A673 (cell line): ENCODE data around the gene XIAP. TPM values are rescaled to one million over a fixed set of nuclear protein-coding genes. Genes with fewer than 3 reads are reported as not detected.

Experiments used
- BruUV-seq: library from RNA; stranded (reverse); fragments of 400-500 nt; replicated peaks from 2 replicates; lab custom pipeline; 2021; lab: Mats Ljungman, UMichigan
- CTCF ChIA-PET: fragments of 300-600 bp; sonication (Branson Sonifier 250); formaldehyde crosslinking; loops from one replicate; lab custom pipeline; 2022; ENCODE audit warnings: antibody characterized with exemption; lab: Charles Lee
- POLR2A ChIA-PET: fragments of 300-600 bp; sonication (Branson Sonifier 250); formaldehyde crosslinking; loops from one replicate; lab custom pipeline; 2022; ENCODE audit warnings: antibody characterized with exemption; ENCODE audit not compliant: low non-redundant PET; lab: Charles Lee
- DNase-seq: peaks from one replicate; pipeline ENCODE4 v3.0.0-alpha.2; 2015; ENCODE audit warnings: low spot score
- H3K27ac ChIP-seq: fragments of 200-600 bp; sonication (generic); 2 replicates; pipeline ENCODE4 v1.5.1; 2016; ENCODE audit warnings: mixed run types, low read depth, mild to moderate bottlenecking, mixed read lengths, antibody characterized with exemption, low read length; ENCODE audit not compliant: poor library complexity, severe bottlenecking
- H3K27me3 ChIP-seq: fragments of 200-600 bp; sonication (generic); replicated peaks from 2 replicates; pipeline ENCODE4 v1.6.1; 2017; ENCODE audit warnings: mixed run types, low read depth, mild to moderate bottlenecking, mixed read lengths, antibody characterized with exemption, low read length; ENCODE audit not compliant: insufficient read depth, poor library complexity
- H3K36me3 ChIP-seq: fragments of 200-600 bp; sonication (generic); 2 replicates; pipeline ENCODE4 v1.6.1; 2016; ENCODE audit warnings: mixed run types, mild to moderate bottlenecking, mixed read lengths, antibody characterized with exemption, low read length; ENCODE audit not compliant: insufficient read depth, poor library complexity, severe bottlenecking
- H3K4me1 ChIP-seq: fragments of 200-600 bp; sonication (generic); 2 replicates; pipeline ENCODE4 v1.6.1; 2017; ENCODE audit warnings: mixed run types, mild to moderate bottlenecking, mixed read lengths, antibody characterized with exemption, low read length; ENCODE audit not compliant: insufficient read depth, poor library complexity, severe bottlenecking
- H3K4me3 ChIP-seq: fragments of 200-600 bp; sonication (generic); 2 replicates; pipeline ENCODE4 v1.5.1; 2016; ENCODE audit warnings: low read depth, mixed run types, mild to moderate bottlenecking, mixed read lengths, low read length; ENCODE audit not compliant: poor library complexity, severe bottlenecking
- H3K9me3 ChIP-seq: fragments of 200-600 bp; sonication (generic); 2 replicates; pipeline ENCODE4 v1.6.1; 2016; ENCODE audit warnings: mixed run types, low read depth, mild to moderate bottlenecking, mixed read lengths, antibody characterized with exemption, low read length; ENCODE audit not compliant: poor library complexity, severe bottlenecking
- CTCF ChIP-seq: fragments of 300-800, 200-600 bp; sonication (generic); conservative IDR thresholded peaks from 2 replicates; pipeline ENCODE4 v1.5.1; 2017; ENCODE audit warnings: low read depth, mild to moderate bottlenecking, antibody characterized with exemption, low read length, moderate library complexity, mixed read lengths
- EZH2 ChIP-seq: fragments of 200-600 bp; sonication (generic); IDR thresholded peaks from 2 replicates; pipeline ENCODE4 v1.6.1; 2017; ENCODE audit warnings: borderline replicate concordance, low read depth, mild to moderate bottlenecking, mixed read lengths, antibody characterized with exemption, low read length; ENCODE audit not compliant: poor library complexity, severe bottlenecking
- intact Hi-C: fragments of 100-400 bp; cut with micrococcal nuclease; formaldehyde crosslinking; loops from one replicate; pipeline ENCODE4 v1.10.0; 2022; ENCODE audit not compliant: unreplicated experiment
- total RNA-seq: library from RNA; stranded (reverse); gene quantifications from 2 replicates; pipeline ENCODE4 v1.2.3, GENCODE V29; 2021

The XIAP gene
- total RNA-seq, 1 experiment from 2014 or later = 37.7 TPM

GRCh38 chrX:123943074-123943473 is 83.2 kb downstream of the XIAP start:
- TF ChIP-seq EZH2 (no peak), CTCF (no peak)
- intact Hi-C loops = no loop called here
- no peaks in the 10 kb centered on the region for H3K9me3 ChIP-seq
- no peak for DNase-seq
- BruUV-seq = no TSS peak
- no peak overlapping the region for H3K27ac ChIP-seq
- POLR2A ChIA-PET = no interaction called here
- no peaks in the 10 kb centered on the region for H3K4me1 ChIP-seq
- H3K27me3 ChIP-seq = no peaks in the 10 kb centered on the region
- no peak overlapping the region for H3K4me3 ChIP-seq
- H3K36me3 ChIP-seq = no peaks in the 10 kb centered on the region
- CTCF ChIA-PET = no interaction called here

- Histone ChIP-seq H3K4me3 (no peak overlapping the region), H3K27ac (no peak overlapping the region), H3K27me3 (no peaks in the 10 kb centered on the region), H3K4me1 (no peaks in the 10 kb centered on the region), H3K9me3 (no peaks in the 10 kb centered on the region), H3K36me3 (no peaks in the 10 kb centered on the region)
- BruUV-seq = no TSS peak
- DNase-seq = no peak
- no peak for TF ChIP-seq EZH2
- no peak for TF ChIP-seq CTCF
- CTCF ChIA-PET = no interaction called here
- POLR2A ChIA-PET = no interaction called here
- intact Hi-C loops = no loop called here
Measured at GRCh38 chrX:123943488-123943887, 83.6 kb downstream of the XIAP start.

- no peak overlapping the region for H3K4me3 ChIP-seq
- POLR2A ChIA-PET = no interaction called here
- BruUV-seq = no TSS peak
- H3K4me1 ChIP-seq = no peaks in the 10 kb centered on the region
- TF ChIP-seq CTCF = no peak
- no peak for TF ChIP-seq EZH2
- no peak overlapping the region for H3K27ac ChIP-seq
- no peaks in the 10 kb centered on the region for H3K9me3 ChIP-seq
- CTCF ChIA-PET = no interaction called here
- no peak for DNase-seq
- H3K27me3 ChIP-seq = no peaks in the 10 kb centered on the region
- no peaks in the 10 kb centered on the region for H3K36me3 ChIP-seq
- intact Hi-C loops = no loop called here
Measured at GRCh38 chrX:123949846-123950245, 90.0 kb downstream of the XIAP start.
